Testis (tissue), 2 donors: ENCODE results near the gene HFE.

Experiments
- POLR2A ChIP-seq: fragments of 450-650 bp; IDR thresholded peaks from one replicate; pipeline ENCODE4 v1.6.1; 2017; ENCODE audit warnings: antibody characterized with exemption, mild to moderate bottlenecking, moderate library complexity
- TF ChIP-seq, protein P1 (sequence below), 3 experiments: fragments of 450-650 bp in 2 of 3; fragments of 200-600 bp in 1 of 3; sonication (generic) in 1 of 3; IDR thresholded peaks; one replicate each; pipeline ENCODE4 v1.5.1; 2016 to 2019; ENCODE audit warnings: antibody characterized with exemption in 3 of 3, mild to moderate bottlenecking in 2 of 3, moderate library complexity in 1 of 3

DNA sequence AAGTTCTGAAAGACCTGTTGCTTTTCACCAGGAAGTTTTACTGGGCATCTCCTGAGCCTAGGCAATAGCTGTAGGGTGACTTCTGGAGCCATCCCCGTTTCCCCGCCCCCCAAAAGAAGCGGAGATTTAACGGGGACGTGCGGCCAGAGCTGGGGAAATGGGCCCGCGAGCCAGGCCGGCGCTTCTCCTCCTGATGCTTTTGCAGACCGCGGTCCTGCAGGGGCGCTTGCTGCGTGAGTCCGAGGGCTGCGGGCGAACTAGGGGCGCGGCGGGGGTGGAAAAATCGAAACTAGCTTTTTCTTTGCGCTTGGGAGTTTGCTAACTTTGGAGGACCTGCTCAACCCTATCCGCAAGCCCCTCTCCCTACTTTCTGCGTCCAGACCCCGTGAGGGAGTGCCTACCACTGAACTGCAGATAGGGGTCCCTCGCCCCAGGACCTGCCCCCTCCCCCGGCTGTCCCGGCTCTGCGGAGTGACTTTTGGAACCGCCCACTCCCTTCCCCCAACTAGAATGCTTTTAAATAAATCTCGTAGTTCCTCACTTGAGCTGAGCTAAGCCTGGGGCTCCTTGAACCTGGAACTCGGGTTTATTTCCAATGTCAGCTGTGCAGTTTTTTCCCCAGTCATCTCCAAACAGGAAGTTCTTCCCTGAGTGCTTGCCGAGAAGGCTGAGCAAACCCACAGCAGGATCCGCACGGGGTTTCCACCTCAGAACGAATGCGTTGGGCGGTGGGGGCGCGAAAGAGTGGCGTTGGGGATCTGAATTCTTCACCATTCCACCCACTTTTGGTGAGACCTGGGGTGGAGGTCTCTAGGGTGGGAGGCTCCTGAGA, at the start of gene HFE:
- no peak for TF ChIP-seq POLR2A
- TF ChIP-seq, protein P1, sequence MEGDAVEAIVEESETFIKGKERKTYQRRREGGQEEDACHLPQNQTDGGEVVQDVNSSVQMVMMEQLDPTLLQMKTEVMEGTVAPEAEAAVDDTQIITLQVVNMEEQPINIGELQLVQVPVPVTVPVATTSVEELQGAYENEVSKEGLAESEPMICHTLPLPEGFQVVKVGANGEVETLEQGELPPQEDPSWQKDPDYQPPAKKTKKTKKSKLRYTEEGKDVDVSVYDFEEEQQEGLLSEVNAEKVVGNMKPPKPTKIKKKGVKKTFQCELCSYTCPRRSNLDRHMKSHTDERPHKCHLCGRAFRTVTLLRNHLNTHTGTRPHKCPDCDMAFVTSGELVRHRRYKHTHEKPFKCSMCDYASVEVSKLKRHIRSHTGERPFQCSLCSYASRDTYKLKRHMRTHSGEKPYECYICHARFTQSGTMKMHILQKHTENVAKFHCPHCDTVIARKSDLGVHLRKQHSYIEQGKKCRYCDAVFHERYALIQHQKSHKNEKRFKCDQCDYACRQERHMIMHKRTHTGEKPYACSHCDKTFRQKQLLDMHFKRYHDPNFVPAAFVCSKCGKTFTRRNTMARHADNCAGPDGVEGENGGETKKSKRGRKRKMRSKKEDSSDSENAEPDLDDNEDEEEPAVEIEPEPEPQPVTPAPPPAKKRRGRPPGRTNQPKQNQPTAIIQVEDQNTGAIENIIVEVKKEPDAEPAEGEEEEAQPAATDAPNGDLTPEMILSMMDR (IDR thresholded peaks at IDR 0.05): peak in 1 of 3 experiments; percentile 5
